Daoy (cell line): ENCODE data around the gene ADTRP. TPM values are rescaled to one million over a fixed set of nuclear protein-coding genes. Genes with fewer than 3 reads are reported as not detected.
"Not testable (repeated sequence)": the region's sequence is repeated elsewhere in the genome, so short reads cannot be mapped to it uniquely, and the experiment has no call there.

Experiments used
- DNase-seq: peaks from one replicate; pipeline ENCODE4 v3.0.0-alpha.2; 2015; ENCODE audit warnings: low read depth
- total RNA-seq: library from RNA; depleted of rRNA; stranded (reverse); fragments of >200 nt; shearing (Covaris generic); gene quantifications from 2 replicates; pipeline ENCODE4 v1.2.3, GENCODE V29; 2014

The ADTRP gene
- total RNA-seq, 1 experiment from 2014 or later = 2.8 TPM

DNA sequence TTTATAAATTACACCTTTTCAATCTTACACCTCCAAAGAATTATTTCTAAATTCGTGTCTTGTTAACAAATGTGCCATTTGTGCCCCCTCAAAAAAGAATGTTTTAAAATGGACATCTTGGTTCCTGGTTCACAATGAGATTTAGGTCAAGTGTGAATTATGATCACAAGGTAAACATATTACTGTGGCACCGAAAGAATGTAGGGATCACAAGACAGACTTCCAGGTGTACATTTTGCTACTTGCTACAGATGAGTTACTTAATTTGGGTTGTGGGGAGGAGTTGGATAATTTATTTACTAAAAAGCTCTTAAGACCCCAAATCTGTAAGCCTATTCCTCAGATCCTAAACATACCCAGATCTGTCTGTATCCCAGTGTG is 25.0 kb upstream of the ADTRP start:
- no peak for DNase-seq

DNA sequence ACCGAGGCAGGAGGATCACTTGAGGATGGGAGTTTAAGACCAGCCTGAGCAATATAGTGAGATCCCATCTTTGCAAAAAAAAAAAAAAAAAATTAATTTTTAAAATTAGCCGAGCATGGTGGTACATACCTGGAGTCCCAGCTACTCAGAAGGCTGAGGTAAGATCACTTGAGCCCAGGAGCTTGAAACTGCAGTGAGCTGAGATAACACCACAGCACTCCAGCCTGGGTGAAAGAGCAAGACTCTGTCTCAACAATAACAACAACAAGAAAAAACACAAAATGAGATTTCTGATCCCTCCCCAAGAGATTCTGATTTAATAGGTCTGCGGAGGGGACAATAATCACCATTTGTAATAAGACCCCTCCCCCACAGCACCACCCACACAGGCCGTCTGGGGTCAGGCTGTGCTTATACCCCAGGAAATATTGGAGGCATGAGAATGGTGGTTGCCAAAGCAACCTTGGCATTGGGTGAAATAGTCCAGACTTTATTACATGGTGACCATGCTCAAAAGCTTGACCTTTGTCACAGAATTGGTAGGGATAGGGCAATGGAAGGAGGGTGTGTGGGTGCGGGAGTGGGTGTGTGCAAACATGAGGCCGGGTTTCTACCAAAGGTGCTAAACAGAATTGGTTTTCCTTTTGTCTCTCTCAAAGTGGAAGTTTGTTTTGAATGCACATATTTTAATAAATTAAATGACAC is 24.4 kb upstream of the ADTRP start:
- no peak for DNase-seq

GRCh38 chr6:11800531-11800930 is 21.9 kb upstream of the ADTRP start:
- not testable (repeated sequence) for DNase-seq

- no peak for DNase-seq
These were observed 19.9 kb upstream of the ADTRP start for GRCh38 chr6:11798538-11798937.

GRCh38 chr6:11798096-11798495 is 19.5 kb upstream of the ADTRP start:
- no peak for DNase-seq

- DNase-seq = no peak
These were observed 18.2 kb upstream of the ADTRP start for GRCh38 chr6:11796829-11797228.

DNA sequence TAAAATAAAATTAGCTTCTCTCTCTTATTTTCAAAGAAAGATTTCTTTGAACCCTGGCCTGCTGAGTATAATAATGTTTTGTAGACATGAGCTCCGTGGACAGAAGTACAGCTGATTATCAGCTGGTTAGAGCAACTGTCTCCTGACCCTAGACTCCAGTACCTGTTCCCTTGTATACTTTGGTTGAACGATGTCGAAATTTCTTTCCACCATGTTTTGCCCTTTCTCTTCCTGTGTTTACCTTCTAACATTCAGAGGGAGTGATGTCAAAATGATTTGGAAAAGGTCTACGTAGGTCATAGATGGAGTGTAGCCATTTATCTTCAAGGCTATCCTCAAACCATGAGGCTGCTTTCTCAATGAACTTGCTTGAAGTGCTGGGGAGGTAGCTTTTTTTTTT is 16.8 kb upstream of the ADTRP start:
- no peak for DNase-seq

DNA sequence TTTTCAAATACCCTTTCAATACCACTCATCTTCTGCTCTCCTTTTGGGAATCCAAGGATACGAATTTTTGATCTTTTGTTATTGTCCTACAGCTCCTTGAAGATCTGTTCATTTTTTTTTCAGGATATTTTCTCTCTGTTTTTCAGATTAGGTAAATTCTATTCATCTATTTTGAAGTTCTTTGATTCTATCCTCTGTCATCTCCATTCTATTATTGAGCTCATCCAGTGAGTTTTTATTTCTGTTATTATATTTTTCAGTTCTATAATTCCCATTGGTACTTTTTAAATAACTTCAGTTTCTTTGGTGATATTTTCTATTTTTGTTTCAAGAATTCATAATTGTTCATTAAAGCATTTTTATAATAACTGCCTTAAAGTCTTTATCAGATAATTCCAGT is 14.7 kb upstream of the ADTRP start:
- DNase-seq = no peak

DNA sequence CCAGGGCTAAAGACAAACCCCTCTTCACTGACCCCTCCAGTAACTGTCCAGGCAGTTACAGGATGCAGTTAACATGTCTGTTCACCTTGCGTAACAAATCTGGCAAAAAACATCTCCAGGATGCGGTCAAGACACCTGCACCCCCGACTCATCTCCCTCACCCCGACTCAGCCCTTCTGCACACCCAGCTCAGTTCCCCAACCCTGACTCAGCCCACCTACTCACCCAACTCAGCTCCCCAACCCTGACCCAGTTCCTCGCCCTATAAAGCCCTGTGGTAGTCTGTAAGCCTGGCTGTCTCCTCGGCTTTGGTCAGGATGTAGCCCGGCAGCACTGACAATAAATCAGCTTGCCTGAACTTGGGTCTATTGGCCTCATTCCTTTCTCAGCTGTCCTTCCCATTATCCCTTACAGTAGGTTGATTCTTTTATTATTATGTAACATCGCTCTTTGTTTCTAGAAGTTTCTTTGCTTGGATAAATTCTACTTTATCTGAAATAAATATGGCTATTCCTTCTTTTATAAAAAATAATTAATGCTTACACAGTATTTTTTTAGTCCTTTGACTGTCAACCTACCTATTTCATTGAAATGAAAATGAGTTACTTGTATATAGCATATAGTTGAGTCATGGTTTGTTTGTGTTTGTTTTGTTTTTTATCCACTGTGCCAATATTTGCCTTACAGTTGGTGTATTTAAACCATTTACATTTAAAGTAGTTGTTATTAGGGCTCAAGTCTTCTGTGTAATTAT is 12.9 kb upstream of the ADTRP start:
- DNase-seq = no peak

DNA sequence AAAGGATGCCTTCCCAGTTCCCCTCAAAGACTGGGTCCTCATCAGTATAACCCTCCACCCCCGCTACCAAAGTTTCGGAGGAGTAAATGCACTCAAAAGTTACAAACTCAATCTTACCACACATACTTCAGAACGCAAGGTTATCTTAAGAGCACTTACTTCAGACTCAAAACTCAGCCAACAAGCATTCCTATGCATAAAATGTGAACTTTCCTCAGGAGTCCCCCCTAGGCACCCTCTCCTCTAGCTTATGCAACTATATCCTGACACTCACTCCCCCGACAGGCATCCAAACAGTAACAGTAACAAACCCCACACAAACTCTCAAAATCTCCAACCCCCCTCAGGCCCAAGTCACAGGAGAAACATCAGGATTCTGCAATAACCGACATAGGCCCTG is 11.1 kb upstream of the ADTRP start:
- DNase-seq = no peak

- no peak for DNase-seq
These were observed 9.4 kb upstream of the ADTRP start for GRCh38 chr6:11788043-11788442.

DNA sequence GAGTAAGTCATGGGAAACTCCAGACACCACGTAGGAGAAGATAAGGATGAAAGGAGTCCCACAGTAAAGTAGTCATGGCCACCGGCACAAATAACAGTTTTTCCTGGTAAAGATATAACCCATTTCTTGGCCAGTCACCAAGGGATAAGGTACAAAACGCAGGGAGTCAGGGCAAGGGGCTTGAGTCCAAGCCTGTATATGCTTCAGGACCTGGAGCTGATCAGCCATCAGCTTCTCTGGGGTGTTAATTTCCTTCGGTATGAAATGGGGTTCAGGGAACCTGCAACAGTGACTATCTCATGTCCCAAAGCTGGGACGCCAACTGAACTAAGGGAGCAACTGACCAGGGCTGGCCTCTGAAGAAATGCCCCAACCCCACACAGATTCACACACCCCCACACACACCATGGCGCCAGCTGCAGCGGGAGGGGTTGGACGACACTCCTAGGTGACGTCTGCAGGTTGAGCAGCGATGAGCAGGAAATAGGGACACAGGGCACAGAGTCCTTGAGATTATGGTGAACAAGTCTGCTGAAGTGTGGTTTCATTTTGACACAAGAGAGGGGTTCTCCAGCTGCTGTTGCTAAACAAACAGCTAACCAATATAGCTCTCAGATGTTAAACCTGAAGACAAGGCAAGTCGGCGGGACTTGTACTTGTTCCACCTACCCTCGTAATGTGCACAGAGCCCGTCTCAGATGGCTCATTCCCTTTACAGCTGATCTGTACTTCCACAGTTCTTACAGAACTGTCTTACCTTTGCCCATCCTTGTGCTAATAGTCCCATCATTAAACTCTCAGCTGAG is 7.4 kb upstream of the ADTRP start:
- no peak for DNase-seq

DNA sequence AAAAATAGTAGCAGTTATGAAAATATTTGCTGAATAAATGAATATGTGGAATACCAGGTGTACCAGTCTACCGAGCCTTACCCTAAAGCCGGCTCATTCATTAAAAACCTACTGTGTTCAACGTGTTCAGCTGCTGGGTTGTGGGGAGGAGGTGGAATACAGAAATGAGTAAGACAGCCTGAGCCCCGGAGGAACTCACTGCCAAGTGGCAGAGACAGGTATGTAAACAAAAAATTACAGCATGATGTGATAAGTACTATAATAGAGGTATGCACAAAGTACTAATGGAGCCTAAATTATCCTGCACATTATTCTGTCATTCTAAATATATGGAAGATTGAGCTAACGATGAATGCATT is 6.8 kb upstream of the ADTRP start:
- peak; percentile 49 for DNase-seq

DNA sequence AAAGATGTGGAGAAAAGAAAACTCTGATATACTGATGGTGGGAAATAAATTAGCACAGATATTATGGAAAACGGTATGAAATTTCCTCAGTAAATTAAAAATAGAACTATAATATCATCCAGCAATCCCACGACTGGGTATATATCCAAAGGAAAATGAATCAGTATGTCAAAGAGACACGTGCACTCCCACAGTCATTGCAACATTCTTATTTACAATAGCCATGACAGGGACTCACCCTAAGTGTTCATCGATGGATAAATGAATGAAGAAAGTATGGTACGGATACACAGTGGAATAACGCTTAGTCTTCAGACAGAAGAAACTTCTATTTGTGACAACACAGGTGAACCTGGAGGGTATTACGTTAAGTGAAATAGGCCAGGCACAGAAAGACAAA is 5.7 kb upstream of the ADTRP start:
- DNase-seq = no peak

DNA sequence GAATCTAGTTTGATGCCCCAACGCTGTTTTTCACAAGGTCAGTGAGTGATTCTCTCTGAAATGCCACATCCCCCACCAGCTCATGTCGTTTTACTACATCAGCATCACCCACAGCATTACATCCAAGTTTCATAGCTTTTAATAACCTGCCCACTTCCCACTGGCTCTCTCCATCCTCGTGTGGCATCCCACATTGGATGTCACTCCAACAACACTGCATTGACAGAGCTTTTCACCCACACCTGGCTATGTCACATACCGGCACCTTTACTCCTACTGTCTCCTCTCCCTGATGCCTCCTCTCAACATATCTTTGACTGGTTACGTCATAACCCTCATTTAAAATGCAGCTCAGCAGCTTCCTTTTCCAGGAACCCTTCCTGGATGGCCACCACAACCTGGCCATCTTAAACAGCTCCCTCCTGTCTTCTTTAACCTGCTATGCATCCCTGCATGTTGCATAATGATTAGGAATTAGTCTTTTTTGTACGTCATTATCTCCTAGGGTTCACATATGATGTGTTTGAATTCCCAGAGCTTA is 5.0 kb upstream of the ADTRP start:
- DNase-seq = no peak

GRCh38 chr6:11782524-11782923 is 3.9 kb upstream of the ADTRP start:
- DNase-seq = no peak

GRCh38 chr6:11780097-11780428 is 1.5 kb upstream of the ADTRP start:
- no peak for DNase-seq

DNA sequence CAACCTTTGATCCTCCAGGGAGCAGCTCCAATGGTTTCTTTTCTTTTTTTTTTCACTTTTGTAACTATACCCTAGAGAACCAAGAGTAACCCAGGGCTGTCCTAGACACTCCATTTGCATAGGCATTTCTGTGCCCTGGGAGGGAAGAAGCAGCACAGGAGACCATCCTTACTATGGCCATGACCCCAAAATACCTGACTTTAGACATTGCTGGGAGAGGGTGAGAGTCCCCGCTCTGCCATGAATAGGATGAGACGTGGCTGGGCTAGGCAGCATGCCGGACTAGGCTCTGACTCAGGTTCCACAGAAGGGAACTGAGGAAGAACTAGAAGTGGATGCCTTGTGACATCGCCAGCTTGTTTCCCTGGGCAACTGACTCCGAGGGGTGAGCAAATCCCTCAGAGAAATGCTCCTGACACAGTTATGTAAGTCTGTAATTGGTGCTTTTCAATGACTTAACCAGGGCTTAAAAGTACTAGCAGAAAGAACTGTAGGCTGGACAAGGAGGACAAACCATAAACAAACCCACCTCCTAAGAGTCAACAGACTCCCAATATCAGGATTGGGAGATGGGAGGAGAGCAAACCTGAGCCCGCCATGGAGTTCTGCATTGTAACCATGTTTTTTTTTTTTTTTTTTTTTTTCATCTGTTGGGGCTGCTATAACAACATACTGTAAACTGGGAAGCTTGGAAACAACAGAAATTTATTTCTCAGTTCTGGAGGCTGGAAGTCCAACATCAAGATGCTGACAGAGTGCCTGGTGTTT is 910 bp upstream of the ADTRP start:
- DNase-seq = no peak

DNA sequence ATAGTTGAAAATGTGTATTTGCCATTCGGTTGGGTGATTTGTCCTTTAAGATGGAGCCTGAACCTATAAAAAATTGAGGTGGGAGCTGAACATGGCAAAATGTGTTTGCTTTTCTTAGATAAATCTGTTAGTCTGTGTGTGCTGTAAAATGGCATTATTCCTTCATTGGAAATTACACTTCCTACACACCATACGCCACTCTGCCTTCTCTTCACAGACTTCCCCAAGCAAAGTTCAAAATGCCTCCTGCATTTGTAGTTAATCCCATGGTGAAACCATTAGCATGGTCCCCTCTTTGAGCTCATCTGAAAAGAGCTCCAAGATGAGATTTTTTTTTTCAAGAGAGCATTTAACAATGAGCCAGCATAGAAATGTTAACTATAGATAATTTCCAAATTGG is 567 bp downstream of the ADTRP start:
- DNase-seq = no peak

- DNase-seq = no peak
These were observed 2.7 kb downstream of the ADTRP start for GRCh38 chr6:11775791-11776409.

- no peak for DNase-seq
These were observed 4.2 kb downstream of the ADTRP start for GRCh38 chr6:11774426-11774825.

DNA sequence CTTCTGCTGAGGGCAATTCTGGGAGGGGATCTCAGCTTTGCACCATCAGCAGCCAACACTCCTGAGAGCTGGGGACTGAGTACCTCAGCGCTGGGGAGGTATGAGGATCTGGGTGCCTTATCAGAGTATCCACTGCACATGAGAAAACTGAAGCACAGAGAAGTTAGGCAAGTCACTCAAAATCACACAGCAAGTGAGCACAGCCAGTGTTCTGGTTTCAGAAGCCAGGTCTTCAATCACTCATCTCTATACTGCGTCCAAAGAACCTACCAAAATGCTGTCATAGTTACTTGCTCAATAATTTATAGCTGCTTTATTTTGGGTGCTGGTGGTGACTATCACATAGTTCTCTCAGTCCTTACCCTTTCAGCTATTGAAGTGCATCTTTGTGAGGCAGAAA is 5.0 kb downstream of the ADTRP start:
- no peak for DNase-seq
